Subcutaneous adipose tissue (tissue), 4 donors: ENCODE measurements around the gene STMN1. TPM values are rescaled to one million over a fixed set of nuclear protein-coding genes. Genes with fewer than 3 reads are reported as not detected.

Experiments used
- total RNA-seq, 4 donors: library from RNA; depleted of rRNA; stranded (reverse); fragments of >200 nt; gene quantifications; one replicate each; pipeline ENCODE4 v1.1.0, GENCODE V29; 2016
- TF ChIP-seq, protein P1 (sequence below): fragments of 450-650 bp; IDR thresholded peaks from one replicate; pipeline ENCODE4 v1.5.1; 2016; ENCODE audit warnings: low read depth, mild to moderate bottlenecking, control low read depth, antibody characterized with exemption, moderate library complexity

The STMN1 gene
- total RNA-seq, 4 donors from 2014 or later, result 20.3 to 89.6 (median 32.0) TPM

DNA sequence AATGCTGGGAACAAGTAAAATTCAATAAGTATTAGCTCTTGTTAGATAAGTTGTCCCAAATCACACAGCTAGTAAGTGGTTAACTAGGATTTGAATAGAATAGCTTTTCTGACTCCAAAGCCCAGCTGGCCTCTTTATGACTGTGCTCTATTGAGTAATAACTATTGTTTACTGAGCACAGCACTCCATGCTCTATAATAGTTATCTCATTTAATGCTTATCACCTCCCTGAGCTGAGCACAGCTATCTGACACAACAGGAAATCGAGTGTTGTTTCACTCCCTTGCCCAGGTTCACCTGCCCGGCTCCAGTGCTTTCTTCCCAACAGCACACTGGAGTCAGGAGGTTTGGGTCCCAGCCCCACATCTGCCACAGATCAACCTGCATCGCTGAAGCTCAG lies 38.8 kb upstream of the STMN1 start:
- TF ChIP-seq, protein P1, sequence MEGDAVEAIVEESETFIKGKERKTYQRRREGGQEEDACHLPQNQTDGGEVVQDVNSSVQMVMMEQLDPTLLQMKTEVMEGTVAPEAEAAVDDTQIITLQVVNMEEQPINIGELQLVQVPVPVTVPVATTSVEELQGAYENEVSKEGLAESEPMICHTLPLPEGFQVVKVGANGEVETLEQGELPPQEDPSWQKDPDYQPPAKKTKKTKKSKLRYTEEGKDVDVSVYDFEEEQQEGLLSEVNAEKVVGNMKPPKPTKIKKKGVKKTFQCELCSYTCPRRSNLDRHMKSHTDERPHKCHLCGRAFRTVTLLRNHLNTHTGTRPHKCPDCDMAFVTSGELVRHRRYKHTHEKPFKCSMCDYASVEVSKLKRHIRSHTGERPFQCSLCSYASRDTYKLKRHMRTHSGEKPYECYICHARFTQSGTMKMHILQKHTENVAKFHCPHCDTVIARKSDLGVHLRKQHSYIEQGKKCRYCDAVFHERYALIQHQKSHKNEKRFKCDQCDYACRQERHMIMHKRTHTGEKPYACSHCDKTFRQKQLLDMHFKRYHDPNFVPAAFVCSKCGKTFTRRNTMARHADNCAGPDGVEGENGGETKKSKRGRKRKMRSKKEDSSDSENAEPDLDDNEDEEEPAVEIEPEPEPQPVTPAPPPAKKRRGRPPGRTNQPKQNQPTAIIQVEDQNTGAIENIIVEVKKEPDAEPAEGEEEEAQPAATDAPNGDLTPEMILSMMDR, result no peak

DNA sequence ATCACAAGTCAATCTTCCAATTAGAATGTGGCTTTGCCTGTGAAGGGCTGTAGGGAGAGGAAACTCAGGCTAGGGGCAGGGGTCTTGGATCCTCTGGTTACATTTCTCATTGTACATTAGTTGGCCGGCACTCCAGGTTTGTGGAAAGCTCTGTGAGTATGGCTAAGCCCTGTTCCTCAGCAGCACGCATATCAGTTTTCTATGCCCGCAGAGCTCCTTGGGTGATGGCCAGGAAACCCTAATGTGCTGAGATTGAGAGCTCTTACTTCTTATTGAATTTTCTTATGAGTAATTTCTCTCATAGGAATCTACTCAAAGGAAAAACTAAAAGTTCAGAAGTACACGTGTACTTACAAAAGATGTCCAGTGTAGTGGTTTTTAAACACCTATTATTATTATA lies 30.7 kb upstream of the STMN1 start:
- TF ChIP-seq, protein P1, result no peak

DNA sequence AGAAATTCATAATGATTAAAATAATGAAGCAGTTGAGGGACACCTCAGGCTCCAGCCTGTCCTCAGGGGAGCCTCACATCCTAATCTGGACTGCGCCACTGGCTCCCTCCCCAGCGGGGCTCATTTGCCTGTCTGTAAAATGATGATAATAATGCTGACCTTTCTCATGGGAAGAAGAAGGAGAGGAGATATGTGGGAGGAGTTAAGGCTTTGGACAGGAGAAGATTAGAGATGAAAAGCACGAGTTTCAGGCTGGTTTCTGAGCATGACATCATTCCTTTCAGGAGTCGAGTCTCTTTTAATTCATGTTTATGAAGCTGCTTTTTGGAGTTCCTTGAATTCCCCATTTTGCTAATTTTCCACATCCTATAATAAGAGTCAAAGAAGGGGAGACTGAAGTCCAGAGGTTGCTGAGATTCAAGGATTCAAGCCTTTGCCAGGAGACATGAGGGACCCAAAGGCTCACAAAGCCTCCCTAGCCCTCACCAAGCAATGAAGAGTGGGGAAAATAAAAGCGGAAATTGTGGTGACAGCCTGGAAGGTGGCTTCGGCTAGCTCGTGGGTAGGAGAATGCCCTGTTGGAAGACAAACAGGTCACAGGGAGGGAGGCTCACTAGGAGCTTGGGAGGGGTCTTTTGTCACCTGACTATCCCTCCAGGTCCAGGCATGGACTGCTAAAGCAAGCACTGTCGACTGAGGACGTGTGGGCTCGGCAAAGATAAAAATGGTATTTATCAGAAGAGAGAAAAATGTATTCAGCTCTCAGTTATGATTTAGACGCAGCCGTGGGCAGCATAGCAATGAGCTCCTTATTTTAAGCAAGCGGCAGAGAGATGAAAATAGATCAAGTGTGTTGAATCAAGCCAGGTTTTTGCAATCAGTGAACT lies 27.5 kb upstream of the STMN1 start:
- TF ChIP-seq, protein P1, result no peak

DNA sequence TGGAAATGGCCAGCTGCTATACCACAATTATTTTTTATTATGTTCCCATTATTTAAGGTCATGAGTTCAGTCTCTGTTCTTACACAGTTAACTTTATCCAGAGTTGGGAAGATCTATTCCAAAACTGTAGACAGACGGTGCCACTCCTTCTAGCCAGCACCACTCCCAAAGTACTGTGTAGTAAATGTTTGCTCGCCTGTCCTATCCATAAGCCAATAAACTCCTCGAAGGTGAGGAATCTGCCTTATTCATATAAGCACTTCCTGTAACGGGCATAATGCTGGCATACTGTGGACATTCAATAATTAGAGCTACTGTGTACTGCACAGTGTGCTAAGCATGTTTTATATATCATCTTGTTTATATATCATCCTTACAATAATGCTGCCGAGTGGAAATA lies 26.1 kb upstream of the STMN1 start:
- TF ChIP-seq, protein P1, result no peak

DNA sequence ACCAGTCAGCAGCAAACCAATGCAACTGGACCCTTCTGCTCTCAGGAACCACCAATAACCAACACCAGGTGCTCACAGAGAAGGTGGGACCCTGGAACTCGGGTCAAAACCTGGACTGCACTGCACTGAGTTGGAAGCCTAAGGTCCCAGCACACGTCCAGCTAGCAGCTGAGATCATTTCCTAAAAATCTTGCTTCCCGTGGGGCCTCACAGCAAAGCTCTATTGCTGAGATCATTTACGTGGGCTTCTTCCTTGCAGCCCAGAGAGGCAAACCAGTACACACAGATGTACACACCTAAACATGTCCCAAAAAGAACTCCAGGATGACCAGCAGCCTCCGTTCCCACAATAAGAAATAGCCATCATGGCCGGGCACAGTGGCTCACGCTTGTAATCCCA lies 22.8 kb upstream of the STMN1 start:
- TF ChIP-seq, protein P1, result no peak

DNA sequence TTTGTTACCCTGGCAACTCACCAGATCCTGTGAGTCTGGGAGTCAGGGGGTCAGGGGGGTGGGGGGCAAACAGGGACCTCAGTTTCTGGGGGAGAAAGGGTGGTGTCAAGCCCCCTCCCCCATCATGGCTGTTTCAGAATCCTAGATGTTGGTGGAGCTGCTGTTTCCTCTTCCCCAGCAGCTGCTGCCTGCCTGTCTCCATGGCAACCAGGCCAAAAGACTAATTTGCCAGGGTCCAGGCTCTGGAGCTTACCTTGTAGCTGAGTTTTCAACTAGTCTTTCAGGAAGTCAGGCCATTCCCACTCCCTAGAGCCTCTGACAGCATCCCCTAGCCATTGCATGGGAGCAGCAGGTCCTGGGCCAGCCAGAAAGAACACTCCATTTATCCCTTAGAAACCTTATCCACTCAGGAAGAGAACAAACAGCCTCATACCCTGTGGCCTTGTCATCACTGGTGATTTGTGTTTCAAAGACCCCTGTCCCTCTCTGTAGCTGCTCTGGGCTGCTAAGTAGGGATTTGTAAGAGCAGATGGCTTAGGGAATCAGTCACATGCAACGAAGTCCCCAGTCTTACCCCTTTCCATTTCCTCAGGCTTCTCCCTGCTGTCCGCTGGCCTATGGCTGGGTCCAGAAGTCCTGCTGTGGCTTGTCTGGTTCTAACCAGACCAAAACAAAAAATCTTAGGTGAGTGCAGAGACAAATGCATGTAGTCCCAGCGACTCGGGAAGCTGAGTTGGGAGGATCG lies 21.5 kb upstream of the STMN1 start:
- TF ChIP-seq, protein P1, result no peak
